Erythroblast (primary cell): ENCODE data around the gene GNS.
A peak's percentile ranks its signal among the peaks of the same experiment; 100 is the strongest.

Source experiments
- DNase-seq, 2 experiments: peaks; one replicate each; lab custom pipeline; 2025; lab: John Stamatoyannopoulos, UW
- GATA1 ChIP-seq: IDR thresholded peaks from 2 replicates; pipeline ENCODE4 v1.6.1; 2011; ENCODE audit warnings: low read depth, mild to moderate bottlenecking, control low read depth, low read length, moderate library complexity
- POLR2A ChIP-seq: IDR thresholded peaks from 2 replicates; pipeline ENCODE4 v1.6.1; 2011; ENCODE audit warnings: mild to moderate bottlenecking, low read length

GNS gene

DNA sequence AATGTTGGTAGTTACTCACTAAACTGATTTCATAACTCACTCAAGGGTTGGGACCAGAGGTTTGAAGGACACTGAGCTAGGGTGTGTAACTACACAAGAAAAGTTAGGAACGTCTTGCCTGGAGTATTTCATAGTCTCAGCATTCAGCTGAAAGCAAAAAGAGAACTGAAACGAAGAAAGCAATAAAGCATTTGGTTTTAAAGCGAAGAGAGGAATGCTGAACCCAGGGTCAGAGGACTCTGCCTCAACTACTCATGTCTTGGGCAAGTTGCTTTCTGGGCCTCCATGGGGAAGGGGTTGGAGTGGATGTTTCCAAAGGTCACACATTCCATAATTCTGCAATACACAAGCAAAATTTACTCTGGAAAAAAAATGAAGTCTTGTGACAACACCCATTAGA, 1.4 kb downstream of the GNS start:
- DNase-seq: no peak
- TF ChIP-seq POLR2A (no peak), GATA1 (no peak)

DNA sequence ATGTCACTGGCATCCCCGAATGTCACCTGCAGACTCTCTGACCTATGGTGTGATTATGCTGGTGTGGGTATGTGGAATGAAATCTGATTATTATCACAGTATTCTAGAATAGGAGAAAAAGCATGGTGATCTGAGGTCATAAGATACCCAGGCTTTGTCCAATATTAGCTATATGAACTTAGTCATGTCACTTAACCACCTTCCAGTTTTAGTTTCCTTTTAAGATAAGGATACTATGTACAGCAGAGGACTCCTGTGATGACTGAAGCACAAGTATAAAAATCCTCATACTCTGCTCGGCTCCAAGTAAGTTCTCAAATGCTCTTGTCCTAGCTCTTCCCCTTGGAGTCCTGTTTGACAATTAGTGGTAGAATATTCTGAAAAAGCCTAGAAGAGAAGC, 2.8 kb downstream of the GNS start:
- no peak for TF ChIP-seq GATA1
- no peak for TF ChIP-seq POLR2A
- DNase-seq: no peak

DNA sequence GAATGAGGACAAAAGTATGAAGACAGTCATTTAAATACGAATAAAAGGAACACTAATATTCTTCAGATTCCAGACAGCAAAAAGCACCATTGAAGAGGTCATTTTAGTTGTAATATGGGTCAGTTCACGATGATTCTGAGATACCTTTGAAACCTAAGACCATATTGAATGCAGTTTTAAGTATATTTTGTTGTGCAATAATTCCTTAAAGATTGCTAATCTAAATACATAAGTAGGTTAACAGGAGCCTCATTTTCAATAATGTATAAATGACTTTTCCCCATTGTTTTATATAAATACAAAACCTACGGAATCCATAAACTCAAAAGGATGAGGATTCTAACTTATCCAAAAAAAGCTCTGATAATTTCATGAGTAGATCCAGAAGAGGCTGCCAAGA, 5.8 kb downstream of the GNS start:
- TF ChIP-seq GATA1 (no peak), POLR2A (no peak)
- DNase-seq: no peak

DNA sequence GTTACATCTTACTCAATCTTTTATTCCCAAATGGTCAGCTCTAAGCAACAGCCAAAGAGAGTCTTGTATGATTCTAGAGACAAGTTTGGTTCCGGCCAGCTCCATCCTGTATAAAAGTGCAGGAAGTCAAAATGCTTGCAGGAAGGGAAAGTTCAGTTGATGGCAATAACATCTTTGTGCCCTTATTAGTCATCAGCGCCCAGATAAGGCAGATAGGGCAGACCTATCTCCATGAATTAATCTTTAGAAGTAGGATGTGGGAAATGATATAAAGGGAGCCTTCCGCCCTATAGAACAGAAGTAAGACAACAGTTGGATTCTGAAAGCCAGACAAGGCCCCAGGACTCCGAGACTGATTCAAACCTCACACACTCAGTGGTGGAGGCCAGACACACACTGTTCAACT, 6.4 kb downstream of the GNS start:
- no peak for TF ChIP-seq GATA1
- TF ChIP-seq POLR2A: no peak
- peak in 1 of 2 experiments; percentile 25 for DNase-seq

DNA sequence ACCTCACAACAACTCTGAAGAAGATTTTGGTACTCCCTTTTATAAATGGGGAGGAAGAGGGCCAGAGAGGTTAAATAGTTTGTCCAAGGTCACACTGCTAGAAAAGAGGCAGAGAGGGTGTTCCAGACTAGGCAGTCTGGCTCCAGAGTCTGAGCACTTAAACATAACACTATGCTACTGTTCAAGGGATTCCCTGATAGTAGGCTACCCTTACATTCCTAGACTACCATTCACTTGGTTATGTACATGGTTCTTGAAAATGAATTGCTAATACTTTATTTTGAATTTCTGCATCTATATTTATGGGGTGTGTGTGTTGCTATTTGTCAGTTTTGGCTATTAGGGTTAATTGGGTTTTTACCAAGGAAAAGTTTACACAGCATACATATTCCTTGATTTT, 7.2 kb downstream of the GNS start:
- TF ChIP-seq POLR2A: no peak
- TF ChIP-seq GATA1: no peak
- DNase-seq: no peak

DNA sequence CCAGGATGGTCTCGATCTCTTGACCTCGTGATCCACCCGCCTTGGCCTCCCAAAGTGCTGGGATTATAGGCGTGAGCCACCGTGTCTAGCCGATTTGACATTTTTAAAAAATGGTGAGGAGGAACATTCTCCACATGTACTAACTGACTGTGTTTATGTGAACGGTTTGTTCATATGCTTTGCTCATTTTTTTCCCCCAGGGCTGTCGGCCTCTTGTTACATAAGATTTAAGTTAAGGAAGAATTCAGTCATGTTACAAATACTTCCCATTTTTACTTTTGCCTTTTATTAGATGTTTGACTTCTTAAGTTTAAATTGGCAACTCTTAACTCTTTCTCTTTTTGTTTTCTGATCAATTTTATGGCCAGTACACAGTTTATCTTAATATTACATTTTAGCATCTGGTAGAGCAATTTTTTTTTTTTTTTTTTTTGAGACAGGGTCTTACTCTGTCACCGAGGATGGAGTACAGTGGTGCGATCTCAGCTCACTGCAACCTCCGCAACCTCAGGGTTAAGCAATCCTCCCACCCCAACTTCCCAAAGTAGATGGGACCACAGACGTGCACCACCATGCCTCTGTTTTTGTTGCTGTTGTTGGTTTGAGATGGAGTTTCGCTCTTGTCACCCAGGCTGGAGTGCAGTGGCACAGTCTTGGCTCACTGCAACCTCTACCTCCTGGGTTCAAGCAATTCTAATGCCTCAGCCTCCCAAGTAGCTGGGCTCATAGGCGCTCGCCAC, 9.6 kb downstream of the GNS start:
- no peak for DNase-seq
- TF ChIP-seq POLR2A: no peak

DNA sequence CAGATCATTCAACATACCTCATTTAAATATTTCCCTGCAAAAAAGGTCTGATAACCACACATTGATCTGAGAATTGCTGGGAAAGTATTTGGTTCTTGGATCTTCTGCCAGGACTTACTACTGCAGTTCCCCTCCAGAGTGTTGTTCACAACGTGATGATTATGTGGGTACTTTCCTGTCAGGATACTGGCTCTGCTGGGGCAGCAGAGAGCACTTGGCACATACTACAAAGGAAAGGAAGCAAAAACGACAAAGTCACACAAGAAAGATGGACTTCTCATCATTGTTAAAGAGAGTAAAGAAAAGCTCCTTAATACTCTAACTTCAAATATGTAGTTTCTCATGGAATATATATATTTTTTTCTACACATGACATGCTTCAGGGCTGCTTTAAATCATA, 11.5 kb downstream of the GNS start:
- DNase-seq: no peak
- TF ChIP-seq POLR2A: no peak
- TF ChIP-seq GATA1: no peak

DNA sequence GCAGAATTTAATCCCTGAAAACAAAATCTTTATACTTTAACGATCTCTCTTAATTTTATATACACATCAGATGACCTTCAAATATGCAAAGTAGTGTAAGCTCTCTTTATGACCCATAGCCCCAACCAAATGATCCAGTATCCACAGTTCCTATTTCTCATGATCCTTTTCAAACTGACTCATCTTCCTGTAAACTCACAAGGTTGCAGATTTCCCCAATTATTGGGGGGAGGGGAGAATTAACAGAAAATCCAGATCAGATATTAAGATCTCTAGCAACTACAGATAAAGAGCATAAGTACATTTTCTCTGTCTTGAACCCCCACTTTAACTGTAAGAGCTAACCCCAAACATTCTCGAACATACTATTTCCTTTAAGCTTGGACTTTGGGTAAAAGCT, 12.5 kb downstream of the GNS start:
- no peak for DNase-seq
- TF ChIP-seq POLR2A (no peak), GATA1 (no peak)

DNA sequence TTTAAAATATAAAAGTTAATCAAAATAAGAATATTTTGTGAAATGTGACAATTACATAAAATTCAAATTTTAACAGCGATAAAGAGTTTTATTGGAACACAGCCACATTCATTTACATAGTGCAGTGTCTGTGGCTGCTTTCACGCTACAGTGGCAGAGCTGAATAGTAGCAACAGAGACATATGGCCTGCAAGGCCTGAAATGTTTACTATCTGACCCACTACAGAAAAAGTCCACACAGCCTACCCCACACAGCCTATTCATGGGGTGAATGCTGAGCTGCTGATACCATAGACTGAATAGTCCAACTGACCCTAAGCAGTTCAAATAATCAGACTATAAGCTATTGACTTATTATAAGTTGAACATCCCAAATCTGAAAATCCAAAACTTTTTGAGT, 13.2 kb downstream of the GNS start:
- no peak for DNase-seq
- TF ChIP-seq POLR2A (no peak), GATA1 (no peak)

DNA sequence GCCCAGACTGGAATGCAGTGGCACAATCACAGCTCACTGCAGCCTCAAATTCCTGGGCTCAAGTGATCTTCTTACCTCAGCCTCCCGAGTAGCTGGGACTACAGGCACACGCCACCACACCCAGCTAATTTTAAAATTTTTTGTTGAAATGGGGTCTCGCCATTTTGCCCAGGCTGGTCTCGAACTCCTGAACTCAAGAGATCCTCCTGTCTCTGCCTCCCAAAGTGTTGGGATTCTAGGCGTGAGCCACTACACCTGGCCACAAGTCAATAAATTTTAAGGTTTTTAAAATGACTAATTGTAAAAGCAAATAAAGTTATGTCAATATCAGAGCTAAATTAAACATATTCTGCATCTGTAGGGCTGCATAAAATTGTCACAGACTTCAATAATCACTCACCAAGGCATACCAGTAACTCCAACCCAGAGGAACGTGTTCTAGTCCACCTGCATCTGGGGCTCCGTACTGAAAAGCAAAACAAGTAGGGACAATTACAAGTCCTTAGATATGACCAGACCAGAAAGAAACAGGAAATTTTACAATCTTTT, 13.9 kb downstream of the GNS start:
- TF ChIP-seq GATA1 (no peak), POLR2A (no peak)
- DNase-seq: no peak

DNA sequence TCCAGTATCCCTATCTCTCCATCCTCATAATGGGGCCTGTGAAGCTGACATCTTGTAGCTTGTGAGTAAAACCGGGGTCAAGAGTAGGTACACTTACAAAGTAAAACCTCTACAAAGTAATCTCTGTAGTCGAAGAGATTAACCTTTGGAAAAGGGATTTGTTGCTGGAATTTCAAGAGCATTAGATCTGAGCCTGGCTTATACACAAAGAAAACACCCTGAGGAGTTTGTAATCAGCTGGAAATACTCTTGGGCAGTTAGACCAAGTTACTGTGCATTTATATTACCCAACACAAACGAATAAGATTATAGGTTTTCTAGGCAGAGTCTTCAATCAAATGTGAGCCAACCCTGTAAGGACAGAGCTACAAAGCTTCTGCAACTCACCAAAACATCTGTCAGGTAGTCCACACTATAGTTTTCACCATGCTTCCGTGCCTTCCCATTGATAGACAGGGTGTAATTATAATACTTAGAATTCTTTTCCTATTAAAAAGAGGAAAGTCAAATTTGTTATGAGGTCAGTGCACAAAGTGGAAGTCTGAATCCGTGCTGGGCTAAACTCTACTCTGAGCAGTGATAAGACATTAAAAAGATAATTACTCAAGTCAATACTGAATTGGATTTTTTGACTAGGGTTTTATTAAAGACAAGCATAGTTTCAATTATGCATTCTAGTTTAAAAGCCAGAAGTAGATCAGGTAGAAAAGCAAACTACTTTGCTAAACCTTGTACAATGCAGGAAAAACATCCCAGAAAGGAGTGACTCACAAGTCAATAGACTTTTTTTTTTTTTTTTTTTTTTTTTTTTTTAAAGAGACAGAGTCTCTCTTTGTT, 14.6 kb downstream of the GNS start:
- no peak for DNase-seq
- TF ChIP-seq POLR2A (no peak), GATA1 (no peak)

DNA sequence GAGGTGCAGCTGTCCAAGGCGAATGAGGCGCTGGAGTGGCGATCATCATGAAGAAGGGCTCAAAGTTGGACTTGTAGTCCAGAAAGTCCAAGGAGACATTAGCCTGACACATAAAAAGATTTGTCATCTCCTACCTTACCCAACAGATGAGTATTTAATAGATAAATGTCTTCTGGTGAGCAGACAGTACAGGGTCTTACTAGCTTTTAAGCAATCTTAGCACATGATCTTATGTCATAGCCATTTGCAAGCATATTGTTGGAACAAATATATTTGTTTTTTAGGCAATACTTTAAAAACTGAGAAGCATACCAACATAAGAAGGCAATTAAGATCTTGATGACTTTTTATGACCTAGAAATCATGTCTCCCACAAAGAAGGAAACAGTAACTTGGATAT, 16.0 kb downstream of the GNS start:
- DNase-seq: no peak
- no peak for TF ChIP-seq POLR2A
- TF ChIP-seq GATA1: no peak

DNA sequence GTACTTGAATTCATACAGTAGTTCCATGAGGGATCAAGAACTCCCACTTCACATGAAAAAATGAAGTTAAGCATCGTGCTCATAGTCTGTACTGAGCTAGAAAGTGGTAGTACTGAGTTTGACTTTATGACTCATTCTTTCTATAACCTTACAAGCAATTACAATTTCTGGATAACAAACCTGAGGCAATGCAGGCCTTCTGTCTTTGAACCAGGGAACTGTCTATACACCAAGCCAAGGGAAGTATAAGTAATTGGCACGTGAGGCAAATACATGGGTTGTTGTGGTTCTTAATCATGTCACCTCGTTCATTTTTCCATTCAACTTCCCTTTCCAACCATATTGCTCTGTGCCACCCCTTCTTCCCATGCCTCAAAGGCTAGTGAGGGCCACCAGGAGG, 16.8 kb downstream of the GNS start:
- TF ChIP-seq POLR2A: no peak
- TF ChIP-seq GATA1: no peak
- DNase-seq: no peak

DNA sequence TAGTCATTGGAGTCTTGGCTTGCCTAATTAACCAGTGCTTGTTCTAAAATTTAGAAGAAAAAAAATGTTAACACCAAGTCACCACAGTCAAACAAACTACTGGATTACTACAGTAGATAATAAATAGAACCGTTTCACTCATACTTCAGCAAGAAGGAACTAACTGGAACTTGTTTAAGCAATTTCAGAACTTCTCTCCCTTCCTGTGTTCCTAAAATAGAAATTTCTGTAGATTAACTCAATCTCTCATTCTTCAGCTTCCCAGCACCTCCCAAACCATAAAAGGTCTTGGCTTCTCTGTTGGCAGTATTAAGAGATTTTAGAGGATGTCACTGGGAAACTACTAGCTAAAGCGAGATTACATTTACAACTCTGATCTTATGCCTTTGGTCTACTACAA, 18.6 kb downstream of the GNS start:
- DNase-seq: no peak
- TF ChIP-seq GATA1 (no peak), POLR2A (no peak)
